DOHH2 (cell line): ENCODE data around the gene NDNF.

Source experiments
- H3F3A ChIP-seq: fragments of 200-600 bp; sonication (generic), shearing (Covaris generic); 2 replicates; pipeline ENCODE4 v1.6.0; 2016; ENCODE audit warnings: antibody characterized with exemption, mild to moderate bottlenecking; ENCODE audit not compliant: control insufficient read depth, insufficient read depth
- H3K27ac ChIP-seq: fragments of 200-600 bp; sonication (generic); 2 replicates; pipeline ENCODE4 v1.5.1; 2014; ENCODE audit warnings: low read depth, mild to moderate bottlenecking, low read length, moderate library complexity
- H3K27me3 ChIP-seq: fragments of 200-600 bp; sonication (generic); 2 replicates; pipeline ENCODE4 v1.6.1; 2014; ENCODE audit warnings: mild to moderate bottlenecking, low read length, mixed read lengths; ENCODE audit not compliant: control insufficient read depth
- H3K36me3 ChIP-seq: fragments of 200-600 bp; sonication (generic); 2 replicates; pipeline ENCODE4 v1.6.1; 2014; ENCODE audit warnings: mild to moderate bottlenecking, low read length, moderate library complexity, mixed read lengths; ENCODE audit not compliant: control insufficient read depth
- H3K4me1 ChIP-seq: fragments of 200-600 bp; sonication (generic); 2 replicates; pipeline ENCODE4 v1.6.1; 2014; ENCODE audit warnings: mild to moderate bottlenecking, low read length, mixed read lengths; ENCODE audit not compliant: control insufficient read depth
- H3K4me2 ChIP-seq: fragments of 200-600 bp; sonication (generic); 2 replicates; pipeline ENCODE4 v1.6.0; 2014; ENCODE audit warnings: mild to moderate bottlenecking, low read length, moderate library complexity
- H3K4me3 ChIP-seq: fragments of 200-600 bp; sonication (generic); 2 replicates; pipeline ENCODE4 v1.5.1; 2014; ENCODE audit warnings: mild to moderate bottlenecking, low read length, mixed read lengths
- H3K79me2 ChIP-seq: fragments of 200-600 bp; sonication (generic); 2 replicates; pipeline ENCODE4 v1.6.1; 2014; ENCODE audit warnings: mild to moderate bottlenecking, low read length, mixed read lengths; ENCODE audit not compliant: control insufficient read depth
- H3K9me2 ChIP-seq: fragments of 200-600 bp; sonication (generic); replicated peaks from 2 replicates; pipeline ENCODE4 v1.6.1; 2014; ENCODE audit warnings: mild to moderate bottlenecking, low read length, mixed read lengths; ENCODE audit not compliant: control insufficient read depth
- H3K9me3 ChIP-seq: fragments of 200-600 bp; sonication (generic); 2 replicates; pipeline ENCODE4 v1.6.1; 2014; ENCODE audit warnings: antibody characterized with exemption, low read length, mixed read lengths; ENCODE audit not compliant: control insufficient read depth, insufficient read depth
- H4K20me1 ChIP-seq: fragments of 200-600 bp; sonication (generic); 2 replicates; pipeline ENCODE4 v1.6.0; 2014; ENCODE audit warnings: low read depth, mild to moderate bottlenecking, antibody characterized with exemption, low read length, moderate library complexity; ENCODE audit not compliant: control insufficient read depth, insufficient read depth
- CTCF ChIP-seq: fragments of 200-600 bp; sonication (generic); IDR thresholded peaks from one replicate; pipeline ENCODE4 v1.5.1; 2014; ENCODE audit warnings: antibody characterized with exemption, mild to moderate bottlenecking, low read depth, low read length; ENCODE audit not compliant: poor library complexity, severe bottlenecking
- EZH2phosphoT487 ChIP-seq: fragments of 200-600 bp; sonication (generic); IDR thresholded peaks from 2 replicates; pipeline ENCODE4 v1.6.1; 2017; ENCODE audit warnings: borderline replicate concordance, mild to moderate bottlenecking, antibody characterized with exemption, low read length, moderate library complexity, mixed read lengths

The NDNF gene

GRCh38 chr4:121026034-121026433 lies 46.3 kb downstream of the NDNF start:
- H3K27ac ChIP-seq = no peak overlapping the region
- H3K9me3 ChIP-seq = no peaks in the 10 kb centered on the region
- no peaks in the 10 kb centered on the region for H4K20me1 ChIP-seq
- H3K79me2 ChIP-seq = no peaks in the 10 kb centered on the region
- no peaks in the 10 kb centered on the region for H3K36me3 ChIP-seq
- no peaks in the 10 kb centered on the region for H3F3A ChIP-seq
- H3K4me1 ChIP-seq = no peaks in the 10 kb centered on the region
- no peak overlapping the region for H3K4me2 ChIP-seq
- no peak overlapping the region for H3K4me3 ChIP-seq
- H3K9me2 ChIP-seq = no peaks in the 10 kb centered on the region; the same call in 1 of the 2 replicates
- no peaks in the 10 kb centered on the region for H3K27me3 ChIP-seq
- TF ChIP-seq CTCF (no peak), EZH2phosphoT487 (no peak)

GRCh38 chr4:121025540-121025939 lies 46.8 kb downstream of the NDNF start:
- TF ChIP-seq EZH2phosphoT487 (no peak), CTCF (no peak)
- no peaks in the 10 kb centered on the region for H3K27me3 ChIP-seq
- H3K4me2 ChIP-seq = no peak overlapping the region
- H4K20me1 ChIP-seq = no peaks in the 10 kb centered on the region
- H3K36me3 ChIP-seq = no peaks in the 10 kb centered on the region
- H3K4me3 ChIP-seq = no peak overlapping the region
- H3K9me3 ChIP-seq = no peaks in the 10 kb centered on the region
- H3K9me2 ChIP-seq = no peaks in the 10 kb centered on the region; the same call in 1 of the 2 replicates
- H3K4me1 ChIP-seq = no peaks in the 10 kb centered on the region
- H3F3A ChIP-seq = no peaks in the 10 kb centered on the region
- no peaks in the 10 kb centered on the region for H3K79me2 ChIP-seq
- no peak overlapping the region for H3K27ac ChIP-seq

- H3K4me2 ChIP-seq = no peak overlapping the region
- no peaks in the 10 kb centered on the region for H3K27me3 ChIP-seq
- no peak overlapping the region for H3K4me3 ChIP-seq
- H3K36me3 ChIP-seq = no peaks in the 10 kb centered on the region
- TF ChIP-seq EZH2phosphoT487 = no peak
- TF ChIP-seq CTCF = no peak
- no peaks in the 10 kb centered on the region for H3K9me2 ChIP-seq
- no peaks in the 10 kb centered on the region for H3K9me3 ChIP-seq
- no peaks in the 10 kb centered on the region for H4K20me1 ChIP-seq
- H3F3A ChIP-seq = no peaks in the 10 kb centered on the region
- H3K4me1 ChIP-seq = no peaks in the 10 kb centered on the region
- H3K79me2 ChIP-seq = no peaks in the 10 kb centered on the region
- no peak overlapping the region for H3K27ac ChIP-seq
Observed at GRCh38 chr4:121018543-121018942, 53.8 kb downstream of the NDNF start.

- Histone ChIP-seq H4K20me1 (no peaks in the 10 kb centered on the region), H3K4me3 (no peak overlapping the region), H3K27me3 (no peaks in the 10 kb centered on the region), H3K4me2 (no peak overlapping the region), H3K9me2 (no peaks in the 10 kb centered on the region), H3K27ac (no peak overlapping the region), H3K36me3 (no peaks in the 10 kb centered on the region), H3K4me1 (no peaks in the 10 kb centered on the region), H3K79me2 (no peaks in the 10 kb centered on the region), H3F3A (no peaks in the 10 kb centered on the region), H3K9me3 (no peaks in the 10 kb centered on the region)
- no peak for TF ChIP-seq EZH2phosphoT487
- TF ChIP-seq CTCF = no peak
Observed at GRCh38 chr4:121016611-121017010, 55.7 kb downstream of the NDNF start.
